GM19193 (cell line): ENCODE data around the gene CCDC30.

Experiments
- POLR2A ChIP-seq: IDR thresholded peaks from 4 replicates; pipeline ENCODE4 v1.6.1; 2011; ENCODE audit not compliant: insufficient read depth, insufficient read length; ENCODE audit errors: extremely low read depth

The CCDC30 gene

GRCh38 chr1:42431514-42431913 lies 31.6 kb upstream of the CCDC30 start:
- TF ChIP-seq POLR2A: no peak

GRCh38 chr1:42432714-42433113 lies 30.4 kb upstream of the CCDC30 start:
- TF ChIP-seq POLR2A: no peak

GRCh38 chr1:42433369-42433768 lies 29.7 kb upstream of the CCDC30 start:
- TF ChIP-seq POLR2A: no peak

- no peak for TF ChIP-seq POLR2A
Measured at GRCh38 chr1:42434340-42434739, 28.7 kb upstream of the CCDC30 start.

DNA sequence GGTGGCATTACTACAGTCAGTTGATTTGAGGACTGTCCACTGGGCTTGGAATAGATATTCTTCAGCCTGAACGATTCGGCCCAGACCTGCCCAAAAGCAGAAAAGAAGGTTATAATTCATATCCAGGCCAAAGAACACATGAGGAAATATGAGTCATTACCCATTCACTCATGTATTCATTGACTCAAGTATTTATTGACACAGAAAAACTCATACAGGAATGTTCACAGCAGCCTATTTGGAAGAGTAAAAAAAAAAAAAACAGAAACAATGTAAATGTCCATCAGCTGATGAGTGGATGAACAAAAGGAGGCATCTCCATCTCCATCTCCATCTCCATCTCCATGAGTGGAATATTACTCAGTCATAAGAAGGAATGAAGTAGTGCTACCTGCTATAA lies 23.1 kb upstream of the CCDC30 start:
- no peak for TF ChIP-seq POLR2A

- no peak for TF ChIP-seq POLR2A
Measured at GRCh38 chr1:42442662-42443061, 20.4 kb upstream of the CCDC30 start.

- no peak for TF ChIP-seq POLR2A
Measured at GRCh38 chr1:42449256-42449655, 13.8 kb upstream of the CCDC30 start.

- TF ChIP-seq POLR2A: no peak
Measured at GRCh38 chr1:42450061-42450460, 13.0 kb upstream of the CCDC30 start.

DNA sequence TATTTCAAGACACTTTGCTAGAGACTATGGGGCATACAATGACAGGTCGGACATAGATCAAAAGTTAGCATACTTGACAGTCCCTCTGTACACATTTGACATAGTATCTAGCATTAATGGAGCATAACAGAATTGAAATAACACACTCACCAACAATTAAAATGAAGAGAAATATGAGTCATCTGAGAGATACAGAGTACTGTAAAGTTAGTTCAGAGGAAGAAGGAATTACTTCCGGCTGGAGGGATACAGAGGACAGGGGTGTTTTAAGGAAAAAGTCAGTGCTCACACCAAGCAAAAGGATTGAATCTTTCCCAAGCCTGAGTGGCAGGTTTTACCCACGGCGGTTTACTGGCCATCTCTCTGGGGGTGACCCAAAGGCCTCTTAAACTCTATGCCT lies 9.7 kb upstream of the CCDC30 start:
- TF ChIP-seq POLR2A: no peak

DNA sequence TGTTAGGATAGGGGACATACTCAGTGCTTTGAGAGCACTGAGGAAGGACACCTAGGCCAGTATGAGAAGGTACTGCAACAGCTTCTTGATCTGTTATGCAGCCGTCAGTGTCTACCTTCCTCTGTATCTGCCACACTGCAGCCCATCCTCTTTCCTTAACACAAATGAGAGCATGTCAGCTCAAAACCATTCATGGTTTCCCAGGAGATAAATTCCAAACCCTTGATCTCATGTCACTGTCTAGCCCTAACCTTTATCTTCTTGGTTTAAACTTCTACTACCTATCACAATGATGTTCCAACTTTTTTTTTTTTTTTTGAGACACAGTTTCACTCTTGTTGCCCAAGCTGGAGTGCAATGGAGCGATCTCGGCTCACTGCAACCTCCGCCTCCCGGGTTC lies 8.7 kb upstream of the CCDC30 start:
- TF ChIP-seq POLR2A: no peak

DNA sequence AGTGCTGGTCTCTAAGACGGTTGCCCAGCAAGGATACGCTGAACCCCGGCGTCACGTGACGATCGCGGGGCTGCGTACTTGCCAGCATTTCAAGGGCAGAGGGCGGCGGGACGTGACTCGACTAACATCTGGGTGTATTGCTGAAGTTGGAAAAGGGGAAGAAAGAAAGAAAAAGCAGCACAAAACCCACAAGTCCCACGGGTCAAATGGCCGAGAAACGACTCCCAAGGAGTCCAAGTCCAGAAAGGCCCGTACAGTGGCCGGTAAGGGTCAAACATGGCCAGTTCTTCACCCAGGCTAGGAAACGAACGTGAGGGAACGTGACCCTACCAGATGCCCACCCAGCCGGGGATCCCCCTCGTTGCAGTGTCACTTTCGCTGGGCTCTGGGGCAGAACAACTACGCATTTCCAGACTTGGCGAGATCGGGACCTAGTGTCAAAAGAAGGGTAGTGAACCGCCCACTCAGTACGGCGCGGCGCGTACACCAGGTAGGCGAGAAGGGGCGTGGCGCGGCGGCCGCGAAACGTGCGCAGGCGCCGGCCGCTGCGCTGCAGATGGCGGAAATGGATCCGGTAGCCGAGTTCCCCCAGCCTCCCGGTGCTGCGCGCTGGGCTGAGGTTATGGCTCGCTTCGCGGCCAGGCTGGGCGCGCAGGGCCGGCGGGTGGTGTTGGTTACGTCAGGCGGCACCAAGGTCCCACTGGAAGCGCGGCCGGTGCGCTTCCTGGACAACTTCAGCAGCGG lies 6.9 kb upstream of the CCDC30 start, which contains the start of the genes PPCS and ZMYND12:
PPCS (plus strand) TSS at position 534 of the 744 bp plus-strand sequence; CDS start at position 557, 23 bp downstream.
ZMYND12 (minus strand) TSS at position 13 of the 744 bp plus-strand sequence. CDS start 25 bp downstream, outside the sequence.
- TF ChIP-seq POLR2A: peak; percentile 98

GRCh38 chr1:42456754-42457089 lies 6.4 kb upstream of the CCDC30 start:
- no peak for TF ChIP-seq POLR2A

DNA sequence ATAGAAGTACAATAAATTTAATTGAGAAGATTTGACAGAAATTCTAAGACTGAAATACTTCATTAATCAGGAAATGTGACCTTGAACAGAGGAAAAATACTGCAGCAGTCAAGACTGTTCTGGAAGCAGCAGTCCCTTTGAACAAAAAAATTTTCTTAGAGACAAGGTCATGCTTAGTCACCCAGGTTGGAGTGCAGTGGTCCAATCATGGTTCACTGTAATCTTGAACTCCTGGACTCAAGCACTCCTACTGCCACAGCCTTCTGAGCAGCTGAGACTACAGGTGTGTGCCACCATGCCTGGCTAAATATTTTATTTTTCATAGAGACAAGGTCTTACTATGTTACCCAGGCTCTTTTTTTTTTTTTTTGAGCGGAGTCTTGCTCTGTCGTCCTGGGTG lies 1.9 kb upstream of the CCDC30 start:
- TF ChIP-seq POLR2A: no peak

GRCh38 chr1:42463921-42464320 lies 835 bp downstream of the CCDC30 start:
- TF ChIP-seq POLR2A: no peak

GRCh38 chr1:42466030-42466429 lies 2.9 kb downstream of the CCDC30 start:
- TF ChIP-seq POLR2A: no peak

- TF ChIP-seq POLR2A: no peak
Measured at GRCh38 chr1:42469727-42470126, 6.6 kb downstream of the CCDC30 start.

DNA sequence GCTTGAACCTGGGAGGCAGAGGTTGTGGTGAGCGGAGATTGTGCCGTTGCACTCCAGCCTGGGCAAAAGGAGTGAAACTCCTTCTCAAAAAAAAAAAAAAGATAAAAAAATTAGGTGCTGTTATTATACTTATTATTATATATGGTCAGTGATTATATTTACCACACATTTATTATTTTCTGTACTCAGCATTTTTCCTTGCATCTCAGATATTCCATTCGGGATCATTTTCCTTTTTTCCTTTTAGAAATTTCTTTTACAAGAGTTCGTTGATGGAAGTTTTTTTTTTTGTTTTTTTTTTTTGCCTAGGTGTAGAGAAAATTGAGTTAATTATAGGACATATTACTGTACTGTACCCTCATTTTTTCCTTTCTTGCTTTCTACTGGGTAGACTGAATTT lies 13.5 kb downstream of the CCDC30 start:
- TF ChIP-seq POLR2A: no peak
